Frontal cortex (tissue), 4 donors: ENCODE measurements around the gene NAP1L5. TPM values are rescaled to one million over a fixed set of nuclear protein-coding genes. Genes with fewer than 3 reads are reported as not detected.

Experiments
- DNase-seq, 2 donors: peaks; one replicate each; pipeline ENCODE4 v3.0.0; 2012; ENCODE audit warnings: low spot score in 2 of 2
- FAIRE-seq: peaks from 2 replicates; lab custom pipeline; 2012; peaks lifted over from hg19 to GRCh38; lab: Jason Lieb, UNC
- total RNA-seq: library from RNA; depleted of rRNA; stranded (reverse); fragments of >200 nt; gene quantifications from one replicate; pipeline ENCODE4 v1.2.3, GENCODE V29; 2014
- donor health status: control.
- donor health status: control.
- donor health status: control.

NAP1L5 gene
- total RNA-seq, result 48.1 TPM

GRCh38 chr4:88697588-88698329, at the start of gene NAP1L5:
Gene NAP1L5 (minus strand): TSS chr4:88697829. CDS start chr4:88697754, 75 bp downstream.
- FAIRE-seq (no peak), DNase-seq (peak; percentile 33 to 62)

- FAIRE-seq, result no peak
These were observed 49.7 kb upstream of the NAP1L5 start for GRCh38 chr4:88747351-88747750.

GRCh38 chr4:88746206-88746605, 48.6 kb upstream of the NAP1L5 start:
- FAIRE-seq (no peak), DNase-seq (no peak)

More at GRCh38 chr4:88747351-88747750, 49.7 kb upstream of the NAP1L5 start:
- no peak for DNase-seq

- DNase-seq (no peak), FAIRE-seq (no peak)
These were observed 48.0 kb upstream of the NAP1L5 start for GRCh38 chr4:88745581-88746163.

- no peak for FAIRE-seq
These were observed 47.5 kb upstream of the NAP1L5 start for GRCh38 chr4:88745175-88745574.

GRCh38 chr4:88744609-88745008, 47.0 kb upstream of the NAP1L5 start:
- DNase-seq (no peak), FAIRE-seq (no peak)

More at GRCh38 chr4:88745175-88745574, 47.5 kb upstream of the NAP1L5 start:
- no peak for DNase-seq

GRCh38 chr4:88743696-88744095, 46.1 kb upstream of the NAP1L5 start:
- no peak for FAIRE-seq
- DNase-seq, result no peak

GRCh38 chr4:88742561-88742960, 44.9 kb upstream of the NAP1L5 start:
- DNase-seq (no peak), FAIRE-seq (no peak)

GRCh38 chr4:88738180-88738579, 40.6 kb upstream of the NAP1L5 start:
- DNase-seq (no peak), FAIRE-seq (no peak)

GRCh38 chr4:88737307-88737941, 39.8 kb upstream of the NAP1L5 start:
- FAIRE-seq (no peak), DNase-seq (no peak)

- DNase-seq, result no peak
- FAIRE-seq, result no peak
These were observed 38.6 kb upstream of the NAP1L5 start for GRCh38 chr4:88736264-88736663.

GRCh38 chr4:88735564-88735963, 37.9 kb upstream of the NAP1L5 start:
- FAIRE-seq (no peak), DNase-seq (no peak)

- FAIRE-seq (no peak), DNase-seq (no peak)
These were observed 36.8 kb upstream of the NAP1L5 start for GRCh38 chr4:88734403-88734949.

GRCh38 chr4:88732714-88733368, 35.2 kb upstream of the NAP1L5 start:
- DNase-seq (no peak), FAIRE-seq (no peak)

- FAIRE-seq, result no peak
- DNase-seq, result no peak
These were observed 33.8 kb upstream of the NAP1L5 start for GRCh38 chr4:88731381-88731780.

- no peak for DNase-seq
- FAIRE-seq, result no peak
These were observed 33.2 kb upstream of the NAP1L5 start for GRCh38 chr4:88730811-88731210.

GRCh38 chr4:88729146-88729760, 31.6 kb upstream of the NAP1L5 start:
- no peak for DNase-seq
- no peak for FAIRE-seq

GRCh38 chr4:88728146-88728545, 30.5 kb upstream of the NAP1L5 start:
- no peak for FAIRE-seq
- no peak for DNase-seq

- FAIRE-seq, result no peak
- DNase-seq, result no peak
These were observed 28.4 kb upstream of the NAP1L5 start for GRCh38 chr4:88725986-88726385.

- DNase-seq, result no peak
- no peak for FAIRE-seq
These were observed 27.5 kb upstream of the NAP1L5 start for GRCh38 chr4:88725143-88725542.
